Thoracic aorta (tissue), 2 donors: ENCODE data around the gene SNTG2. TPM values are rescaled to one million over a fixed set of nuclear protein-coding genes. Genes with fewer than 3 reads are reported as not detected.
"Not testable (repeated sequence)": the region's sequence is repeated elsewhere in the genome, so short reads cannot be mapped to it uniquely, and the experiment has no call there.

Experiments
- ATAC-seq: fragments of 150-250 bp; one replicate; pipeline ENCODE4 v1.8.0; 2017; ENCODE audit warnings: low read depth; ENCODE audit not compliant: insufficient number of reproducible peaks, low FRiP score
- DNase-seq: peaks from one replicate; pipeline ENCODE4 v3.0.0-alpha.2; 2020; ENCODE audit warnings: low spot score
- H3K27ac ChIP-seq, 2 donors: fragments of 200-600 bp; sonication (generic); 1 replicate in 1 of 2; 2 replicates in 1 of 2; pipeline ENCODE4 v1.5.1; 2016; ENCODE audit warnings: mild to moderate bottlenecking in 2 of 2, moderate library complexity in 2 of 2
- H3K27me3 ChIP-seq: fragments of 200-600 bp; sonication (generic); replicated peaks from 2 replicates; pipeline ENCODE4 v1.6.0; 2016; ENCODE audit warnings: mild to moderate bottlenecking; ENCODE audit not compliant: insufficient read depth
- H3K36me3 ChIP-seq: fragments of 200-600 bp; sonication (generic); one replicate; pipeline ENCODE4 v1.5.1; 2016
- H3K4me1 ChIP-seq, 2 donors: fragments of 200-600 bp; sonication (generic); 1 replicate in 1 of 2; 2 replicates in 1 of 2; pipeline versions ENCODE4 v1.5.1 to v1.6.0; 2016; ENCODE audit warnings: low read depth in 2 of 2, mild to moderate bottlenecking in 1 of 2; ENCODE audit not compliant: control insufficient read depth in 1 of 2
- H3K4me3 ChIP-seq: fragments of 200-600 bp; sonication (generic); 2 replicates; pipeline ENCODE4 v1.5.1; 2016; ENCODE audit warnings: mild to moderate bottlenecking
- H3K9me3 ChIP-seq: fragments of 200-600 bp; sonication (generic); 2 replicates; pipeline ENCODE4 v1.5.1; 2016
- total RNA-seq, 2 donors: library from RNA; depleted of rRNA; stranded (reverse); fragments of >200 nt; gene quantifications; one replicate each; pipeline versions ENCODE4 v1.1.0 to v1.2.3, GENCODE V29; 2016
- TF ChIP-seq, protein P1 (sequence below): fragments of 200-600 bp; sonication (generic); IDR thresholded peaks from one replicate; pipeline ENCODE4 v1.5.1; 2019; ENCODE audit warnings: antibody characterized with exemption

SNTG2 gene
- total RNA-seq, 2 donors from 2014 or later = 8.9 to 18.6 TPM

DNA sequence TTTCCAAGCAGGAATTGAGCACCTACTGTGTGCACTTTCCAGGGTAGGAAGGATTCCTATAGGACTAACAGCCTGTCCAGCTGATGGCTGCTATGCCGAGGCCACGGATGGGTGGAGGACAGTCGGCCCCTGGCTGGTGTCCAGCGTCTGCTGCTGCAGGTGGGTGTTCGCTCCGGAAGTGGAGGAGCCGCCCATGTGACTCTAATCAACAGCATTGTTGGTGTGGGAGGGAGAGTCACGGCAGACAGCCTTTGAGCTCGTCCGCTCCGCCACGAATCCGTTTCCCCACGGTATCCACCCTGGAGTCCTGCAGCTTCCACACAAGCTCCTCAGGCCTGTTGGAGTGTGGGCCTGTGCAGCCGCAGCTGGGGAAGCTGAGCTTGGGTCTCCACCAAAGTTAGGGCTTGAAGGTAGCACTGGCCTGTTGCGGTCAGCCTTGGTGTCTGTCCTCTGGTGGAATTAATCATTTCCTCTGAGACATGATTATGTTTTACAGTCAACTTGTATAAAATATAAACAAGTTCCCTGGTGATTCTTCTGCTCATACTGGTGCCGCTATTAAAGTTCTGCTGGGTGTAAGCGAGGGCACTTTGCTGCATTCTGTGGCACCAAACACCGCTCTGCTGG, 276.7 kb downstream of the SNTG2 start:
- Histone ChIP-seq H3K4me1 (no peaks in the 10 kb centered on the region), H3K4me3 (no peak overlapping the region), H3K36me3 (no peaks in the 10 kb centered on the region), H3K27ac (no peak overlapping the region), H3K9me3 (no peaks in the 10 kb centered on the region), H3K27me3 (no peaks in the 10 kb centered on the region)
- no peak for DNase-seq
- ATAC-seq = no peak
- TF ChIP-seq, protein P1, sequence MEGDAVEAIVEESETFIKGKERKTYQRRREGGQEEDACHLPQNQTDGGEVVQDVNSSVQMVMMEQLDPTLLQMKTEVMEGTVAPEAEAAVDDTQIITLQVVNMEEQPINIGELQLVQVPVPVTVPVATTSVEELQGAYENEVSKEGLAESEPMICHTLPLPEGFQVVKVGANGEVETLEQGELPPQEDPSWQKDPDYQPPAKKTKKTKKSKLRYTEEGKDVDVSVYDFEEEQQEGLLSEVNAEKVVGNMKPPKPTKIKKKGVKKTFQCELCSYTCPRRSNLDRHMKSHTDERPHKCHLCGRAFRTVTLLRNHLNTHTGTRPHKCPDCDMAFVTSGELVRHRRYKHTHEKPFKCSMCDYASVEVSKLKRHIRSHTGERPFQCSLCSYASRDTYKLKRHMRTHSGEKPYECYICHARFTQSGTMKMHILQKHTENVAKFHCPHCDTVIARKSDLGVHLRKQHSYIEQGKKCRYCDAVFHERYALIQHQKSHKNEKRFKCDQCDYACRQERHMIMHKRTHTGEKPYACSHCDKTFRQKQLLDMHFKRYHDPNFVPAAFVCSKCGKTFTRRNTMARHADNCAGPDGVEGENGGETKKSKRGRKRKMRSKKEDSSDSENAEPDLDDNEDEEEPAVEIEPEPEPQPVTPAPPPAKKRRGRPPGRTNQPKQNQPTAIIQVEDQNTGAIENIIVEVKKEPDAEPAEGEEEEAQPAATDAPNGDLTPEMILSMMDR = no peak

DNA sequence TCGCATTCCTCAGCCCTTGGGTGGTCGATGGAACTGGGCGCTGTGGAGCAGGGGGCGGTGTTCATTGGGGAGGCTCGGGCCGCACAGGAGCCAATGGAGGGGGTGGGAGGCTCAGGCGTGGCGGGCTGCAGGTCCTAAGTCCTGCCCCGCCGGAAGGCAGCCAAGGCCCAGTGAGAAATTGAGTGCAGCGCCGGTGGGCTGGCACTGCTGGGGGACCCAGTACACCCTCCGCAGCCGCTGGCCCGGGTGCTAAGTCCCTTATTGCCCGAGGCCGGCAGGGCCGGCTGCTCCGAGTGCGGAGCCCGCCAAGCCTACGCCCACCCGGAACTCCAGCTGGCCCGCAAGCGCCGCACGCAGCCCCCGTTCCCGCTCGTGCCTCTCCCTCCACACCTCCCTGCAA, 278.9 kb downstream of the SNTG2 start:
- not testable (repeated sequence) for H3K4me3 ChIP-seq, H3K27me3 ChIP-seq, ATAC-seq, H3K27ac ChIP-seq, H3K4me1 ChIP-seq, DNase-seq, H3K36me3 ChIP-seq, H3K9me3 ChIP-seq

DNA sequence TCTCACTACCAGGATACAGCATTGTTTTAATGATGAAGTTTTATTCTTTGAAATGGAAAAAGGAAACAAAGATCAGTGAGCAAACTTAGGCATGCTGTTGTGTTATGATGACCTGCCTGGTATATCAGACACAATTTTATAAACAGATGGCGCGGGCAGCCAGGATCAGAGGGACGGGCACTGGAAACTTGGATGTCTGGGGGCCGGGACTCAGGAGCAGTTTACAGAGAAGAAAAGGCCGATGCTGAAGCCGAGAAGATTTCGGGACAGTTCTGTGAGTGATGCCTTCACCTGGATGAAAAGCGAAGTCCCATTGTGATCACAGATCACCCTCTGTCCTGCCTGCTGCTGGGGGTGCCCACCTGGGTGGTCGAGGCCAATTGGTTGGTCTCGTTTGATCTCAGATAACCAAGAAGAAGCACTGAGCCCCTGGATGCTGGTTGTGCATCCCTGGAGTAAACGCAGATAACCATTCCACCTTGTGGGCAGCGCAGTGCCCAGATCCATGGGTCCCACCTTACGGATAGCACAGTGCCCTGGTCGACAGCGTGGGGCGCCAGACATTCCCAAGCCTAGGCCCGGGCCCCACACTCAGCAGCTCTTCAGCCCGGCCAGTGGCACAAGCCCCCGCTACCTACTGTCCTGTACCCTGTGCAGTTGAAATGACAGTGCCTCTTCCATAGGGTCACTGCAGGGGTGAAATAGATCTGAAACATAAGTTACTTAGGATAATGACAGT, 279.7 kb downstream of the SNTG2 start:
- H3K27ac ChIP-seq = no peak overlapping the region
- no peaks in the 10 kb centered on the region for H3K36me3 ChIP-seq
- no peak overlapping the region for H3K4me3 ChIP-seq
- H3K4me1 ChIP-seq = no peaks in the 10 kb centered on the region
- DNase-seq = no peak
- H3K9me3 ChIP-seq = no peaks in the 10 kb centered on the region
- TF ChIP-seq, protein P1 = no peak
- H3K27me3 ChIP-seq = no peaks in the 10 kb centered on the region
- no peak for ATAC-seq

DNA sequence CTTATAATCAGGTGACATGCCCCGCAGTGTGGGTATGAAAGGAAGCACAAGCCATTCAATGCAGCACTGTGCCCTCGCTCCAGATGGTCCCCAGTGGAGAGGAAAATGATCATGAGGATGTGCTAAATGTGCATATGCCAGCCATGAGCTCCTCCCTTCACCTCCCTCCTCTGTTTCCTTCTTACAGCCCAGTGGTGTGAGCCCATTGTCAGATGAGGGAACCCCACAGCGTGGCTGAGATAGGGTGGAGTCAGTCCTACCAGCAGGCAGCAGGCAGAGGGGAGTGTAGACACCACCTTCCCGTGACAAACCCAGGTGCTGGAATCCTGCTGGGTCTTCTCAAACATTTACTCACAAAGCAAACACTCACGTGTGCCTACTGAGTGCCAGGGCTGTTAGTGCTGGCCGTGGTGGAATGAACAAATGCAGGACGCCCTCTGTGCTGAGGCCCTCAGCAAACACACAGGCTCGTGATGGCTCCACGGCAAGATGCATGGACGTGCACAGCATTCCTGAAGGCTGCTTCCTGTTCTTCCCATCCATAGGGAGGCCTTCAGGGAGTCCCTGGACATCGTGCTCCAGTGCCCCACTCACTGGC, 280.9 kb downstream of the SNTG2 start:
- no peak for ATAC-seq
- Histone ChIP-seq H3K4me1 (no peaks in the 10 kb centered on the region), H3K27ac (no peak overlapping the region), H3K9me3 (no peaks in the 10 kb centered on the region), H3K27me3 (no peaks in the 10 kb centered on the region), H3K4me3 (no peak overlapping the region), H3K36me3 (no peaks in the 10 kb centered on the region)
- TF ChIP-seq, protein P1 = no peak
- no peak for DNase-seq

DNA sequence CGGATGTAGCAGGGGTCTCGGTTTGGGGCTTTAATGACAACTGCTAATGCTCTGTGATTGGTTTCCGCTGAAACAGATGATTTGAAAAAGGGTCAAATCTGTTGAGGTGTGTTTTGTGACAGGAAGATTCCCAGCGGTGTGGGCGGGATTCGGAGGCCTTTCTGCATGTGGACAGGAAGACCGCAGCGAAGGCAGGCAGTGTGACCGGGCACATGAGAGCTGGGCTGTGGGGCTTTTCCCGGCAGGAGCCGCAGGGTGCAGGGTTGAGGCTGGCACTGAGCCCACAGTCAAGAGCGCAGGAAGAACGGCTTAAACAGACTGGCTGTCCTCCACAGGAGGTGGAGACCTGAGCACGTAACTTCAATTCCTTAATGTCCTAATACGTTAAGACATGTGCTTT, 282.6 kb downstream of the SNTG2 start:
- ATAC-seq = no peak
- H3K9me3 ChIP-seq = no peaks in the 10 kb centered on the region
- H3K36me3 ChIP-seq = no peaks in the 10 kb centered on the region
- H3K27ac ChIP-seq = no peak overlapping the region
- DNase-seq = no peak
- no peaks in the 10 kb centered on the region for H3K27me3 ChIP-seq
- no peak overlapping the region for H3K4me3 ChIP-seq
- TF ChIP-seq, protein P1 = no peak
- no peaks in the 10 kb centered on the region for H3K4me1 ChIP-seq
